Loucy (cell line): ENCODE measurements around the gene HPF1.

ENCODE experiments used
- H2AFZ ChIP-seq: fragments of 200-600 bp; sonication (generic); 2 replicates; pipeline ENCODE4 v1.6.0; 2016; ENCODE audit warnings: antibody characterized with exemption, mild to moderate bottlenecking, low read length, moderate library complexity
- H3F3A ChIP-seq: fragments of 200-600 bp; 2 replicates; pipeline ENCODE4 v1.6.0; 2016; ENCODE audit warnings: antibody characterized with exemption, low read depth, mild to moderate bottlenecking
- H3K27me3 ChIP-seq: fragments of 200-600 bp; sonication (generic); 2 replicates; pipeline ENCODE4 v1.6.1; 2014; ENCODE audit warnings: low read length, mild to moderate bottlenecking; ENCODE audit not compliant: insufficient read depth, poor library complexity, severe bottlenecking
- H3K36me3 ChIP-seq: fragments of 200-600 bp; sonication (generic); 2 replicates; pipeline ENCODE4 v1.6.1; 2016; ENCODE audit warnings: low read length; ENCODE audit not compliant: insufficient read depth
- H3K4me1 ChIP-seq: fragments of 200-600 bp; sonication (generic); 2 replicates; pipeline ENCODE4 v1.5.1; 2014; ENCODE audit warnings: low read length, mild to moderate bottlenecking; ENCODE audit not compliant: insufficient read depth, poor library complexity, severe bottlenecking
- H3K4me2 ChIP-seq: fragments of 200-600 bp; sonication (generic); 2 replicates; pipeline ENCODE4 v1.6.0; 2014; ENCODE audit warnings: antibody characterized with exemption, low read length, low read depth, mild to moderate bottlenecking; ENCODE audit not compliant: poor library complexity, severe bottlenecking
- H3K4me3 ChIP-seq: fragments of 200-600 bp; sonication (generic); 2 replicates; pipeline ENCODE4 v1.5.1; 2014; ENCODE audit warnings: low read length, mild to moderate bottlenecking, mixed read lengths; ENCODE audit not compliant: poor library complexity, severe bottlenecking
- H3K79me2 ChIP-seq: fragments of 200-600 bp; sonication (generic); 2 replicates; pipeline ENCODE4 v1.6.1; 2014; ENCODE audit warnings: low read length; ENCODE audit not compliant: insufficient read depth
- H3K9ac ChIP-seq: fragments of 200-600 bp; sonication (generic); 2 replicates; pipeline ENCODE4 v1.6.0; 2014; ENCODE audit warnings: mild to moderate bottlenecking, low read depth, low read length, moderate library complexity; ENCODE audit not compliant: poor library complexity, severe bottlenecking
- H3K9me2 ChIP-seq: fragments of 200-600 bp; sonication (generic); replicated peaks from 2 replicates; pipeline ENCODE4 v1.6.1; 2016; ENCODE audit warnings: low read depth, low read length, mixed read lengths
- H3K9me3 ChIP-seq: fragments of 200-600 bp; sonication (generic); 2 replicates; pipeline ENCODE4 v1.6.1; 2014; ENCODE audit warnings: mild to moderate bottlenecking, antibody characterized with exemption, low read length, low read depth; ENCODE audit not compliant: insufficient read depth
- H4K20me1 ChIP-seq: fragments of 200-600 bp; sonication (generic); 2 replicates; pipeline ENCODE4 v1.6.0; 2014; ENCODE audit warnings: antibody characterized with exemption, low read length, mild to moderate bottlenecking; ENCODE audit not compliant: insufficient read depth, poor library complexity, severe bottlenecking
- EZH2phosphoT487 ChIP-seq: fragments of 200-600 bp; IDR thresholded peaks from 2 replicates; pipeline ENCODE4 v1.6.1; 2018; ENCODE audit warnings: antibody characterized with exemption, mild to moderate bottlenecking, moderate library complexity, borderline replicate concordance
- TF ChIP-seq, protein P1 (sequence below): fragments of 200-600 bp; sonication (generic); conservative IDR thresholded peaks from 2 replicates; pipeline ENCODE4 v1.5.1; 2014; ENCODE audit warnings: mild to moderate bottlenecking, antibody characterized with exemption, low read length

HPF1 gene

DNA sequence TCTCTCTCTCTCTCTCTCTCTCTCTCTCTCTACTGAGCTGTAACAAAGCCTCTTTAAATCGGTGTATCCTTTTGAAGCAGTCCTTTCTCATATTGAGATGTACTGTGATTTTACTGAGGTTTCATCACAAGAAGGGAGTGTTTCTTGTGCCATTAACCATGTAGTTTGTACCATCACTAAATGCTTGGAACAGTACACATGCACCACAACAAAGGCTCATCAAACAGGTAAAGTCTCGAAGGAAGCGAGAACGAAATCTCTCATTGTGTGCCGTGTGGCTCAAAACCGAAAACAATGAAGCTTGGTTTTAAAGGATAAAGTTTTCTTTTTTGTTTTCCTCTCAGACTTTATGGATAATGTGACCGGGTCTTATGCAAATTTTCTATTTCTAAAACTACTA, 37.2 kb downstream of the HPF1 start:
- H2AFZ ChIP-seq, result no peak overlapping the region
- H3K4me2 ChIP-seq, result no peak overlapping the region
- no peak overlapping the region for H3K4me3 ChIP-seq
- H3F3A ChIP-seq, result no peaks in the 10 kb centered on the region
- H3K9me3 ChIP-seq, result no peaks in the 10 kb centered on the region
- TF ChIP-seq, protein P1, sequence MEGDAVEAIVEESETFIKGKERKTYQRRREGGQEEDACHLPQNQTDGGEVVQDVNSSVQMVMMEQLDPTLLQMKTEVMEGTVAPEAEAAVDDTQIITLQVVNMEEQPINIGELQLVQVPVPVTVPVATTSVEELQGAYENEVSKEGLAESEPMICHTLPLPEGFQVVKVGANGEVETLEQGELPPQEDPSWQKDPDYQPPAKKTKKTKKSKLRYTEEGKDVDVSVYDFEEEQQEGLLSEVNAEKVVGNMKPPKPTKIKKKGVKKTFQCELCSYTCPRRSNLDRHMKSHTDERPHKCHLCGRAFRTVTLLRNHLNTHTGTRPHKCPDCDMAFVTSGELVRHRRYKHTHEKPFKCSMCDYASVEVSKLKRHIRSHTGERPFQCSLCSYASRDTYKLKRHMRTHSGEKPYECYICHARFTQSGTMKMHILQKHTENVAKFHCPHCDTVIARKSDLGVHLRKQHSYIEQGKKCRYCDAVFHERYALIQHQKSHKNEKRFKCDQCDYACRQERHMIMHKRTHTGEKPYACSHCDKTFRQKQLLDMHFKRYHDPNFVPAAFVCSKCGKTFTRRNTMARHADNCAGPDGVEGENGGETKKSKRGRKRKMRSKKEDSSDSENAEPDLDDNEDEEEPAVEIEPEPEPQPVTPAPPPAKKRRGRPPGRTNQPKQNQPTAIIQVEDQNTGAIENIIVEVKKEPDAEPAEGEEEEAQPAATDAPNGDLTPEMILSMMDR, result no peak
- no peak for TF ChIP-seq EZH2phosphoT487
- H3K27me3 ChIP-seq, result no peaks in the 10 kb centered on the region
- H3K9ac ChIP-seq, result no peak overlapping the region
- H3K9me2 ChIP-seq, result no peaks in the 10 kb centered on the region
- no peaks in the 10 kb centered on the region for H3K4me1 ChIP-seq
- H4K20me1 ChIP-seq, result no peaks in the 10 kb centered on the region
- H3K36me3 ChIP-seq, result peaks cover 3% of the 10 kb centered on the region; the same call in 1 of the 2 replicates
- no peaks in the 10 kb centered on the region for H3K79me2 ChIP-seq

DNA sequence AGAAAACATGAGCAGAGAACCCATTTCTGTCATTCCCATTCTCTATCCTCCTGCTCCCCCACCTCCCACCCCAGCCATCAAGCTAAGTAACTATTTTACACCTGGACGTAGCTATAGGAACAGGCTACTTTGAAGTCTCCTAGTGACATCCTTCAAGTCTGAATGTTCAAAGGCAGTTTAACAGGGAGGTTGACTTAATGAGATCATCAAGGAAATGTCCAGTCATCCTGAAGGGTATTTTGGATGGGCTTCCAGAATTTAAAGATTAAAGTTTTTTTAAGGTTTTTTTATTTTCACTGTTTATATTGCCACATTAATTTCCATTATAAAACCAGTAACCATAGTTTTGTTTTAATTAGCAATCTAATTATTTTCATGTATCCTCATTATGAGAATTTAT, 41.1 kb downstream of the HPF1 start:
- Histone ChIP-seq H3K79me2 (no peaks in the 10 kb centered on the region), H3K9me2 (no peaks in the 10 kb centered on the region), H3K27me3 (no peaks in the 10 kb centered on the region), H2AFZ (no peak overlapping the region), H3K4me1 (no peaks in the 10 kb centered on the region), H4K20me1 (no peaks in the 10 kb centered on the region), H3K4me2 (no peak overlapping the region), H3K36me3 (peaks cover 5% of the 10 kb centered on the region; the same call in 1 of the 2 replicates), H3K9me3 (no peaks in the 10 kb centered on the region), H3K4me3 (no peak overlapping the region), H3F3A (no peaks in the 10 kb centered on the region), H3K9ac (no peak overlapping the region)
- no peak for TF ChIP-seq EZH2phosphoT487
- TF ChIP-seq, protein P1, result no peak

DNA sequence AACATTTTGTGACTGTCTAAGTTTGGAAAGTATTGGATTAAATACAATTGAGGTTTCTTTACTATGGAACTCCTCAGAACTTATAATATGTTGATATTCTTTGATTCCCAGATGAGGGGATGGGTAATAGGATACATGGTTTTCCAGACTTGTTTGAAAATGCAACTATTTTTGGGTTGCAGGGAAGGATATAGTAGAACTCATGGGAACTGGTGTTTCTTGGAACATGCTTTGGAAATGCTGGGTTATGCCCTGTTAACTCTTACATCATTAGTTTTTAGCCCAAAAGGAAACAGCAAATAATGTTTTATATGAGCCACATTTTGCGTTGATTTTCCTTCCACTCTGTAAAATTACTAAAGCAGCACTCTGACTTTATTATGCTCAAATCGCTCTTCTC, 41.9 kb downstream of the HPF1 start:
- Histone ChIP-seq H3K4me1 (no peaks in the 10 kb centered on the region), H3K27me3 (no peaks in the 10 kb centered on the region), H3K9me2 (no peaks in the 10 kb centered on the region), H3F3A (no peaks in the 10 kb centered on the region), H4K20me1 (no peaks in the 10 kb centered on the region), H3K36me3 (peaks cover 5% of the 10 kb centered on the region; the same call in 1 of the 2 replicates), H3K4me2 (no peak overlapping the region), H3K9ac (no peak overlapping the region), H2AFZ (no peak overlapping the region), H3K79me2 (no peaks in the 10 kb centered on the region), H3K9me3 (no peaks in the 10 kb centered on the region), H3K4me3 (no peak overlapping the region)
- TF ChIP-seq EZH2phosphoT487, result no peak
- TF ChIP-seq, protein P1, result no peak
